Esophagus squamous epithelium (tissue), 4 donors: ENCODE measurements around the gene FIGN.

Experiments used
- POLR2A ChIP-seq, 4 donors: fragments of 450-650 bp; IDR thresholded peaks; one replicate each; pipeline ENCODE4 v1.6.1; 2017; ENCODE audit warnings: antibody characterized with exemption in 4 of 4, mild to moderate bottlenecking in 4 of 4, moderate library complexity in 3 of 4
- TF ChIP-seq, protein P1 (sequence below), 6 experiments: fragments of 450-650 bp in 4 of 6; fragments of 200-600 bp in 2 of 6; sonication (generic) in 2 of 6; IDR thresholded peaks; one replicate each; pipeline ENCODE4 v1.5.1; 2016 to 2019; ENCODE audit warnings: antibody characterized with exemption in 6 of 6, mild to moderate bottlenecking in 4 of 6, moderate library complexity in 4 of 6

DNA sequence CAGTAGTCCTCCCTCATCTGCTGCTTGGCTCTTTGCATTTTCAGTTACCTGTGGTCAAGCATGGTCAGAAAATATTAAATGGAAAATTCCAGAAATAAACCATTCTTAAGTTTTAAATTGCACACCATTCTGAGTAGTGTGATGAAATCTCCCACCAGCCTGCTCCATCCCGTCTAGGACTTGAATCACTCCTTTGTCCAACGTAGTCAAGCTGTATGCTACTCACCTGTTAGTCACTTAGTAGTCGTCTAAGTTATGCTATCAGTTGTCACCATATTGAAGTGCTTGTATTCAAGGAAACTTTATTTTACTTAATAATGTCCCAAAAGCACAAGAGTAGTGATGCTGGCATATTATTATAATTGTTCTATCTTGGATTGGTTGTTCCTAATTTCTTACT lies 172.5 kb downstream of the FIGN start:
- TF ChIP-seq, protein P1, sequence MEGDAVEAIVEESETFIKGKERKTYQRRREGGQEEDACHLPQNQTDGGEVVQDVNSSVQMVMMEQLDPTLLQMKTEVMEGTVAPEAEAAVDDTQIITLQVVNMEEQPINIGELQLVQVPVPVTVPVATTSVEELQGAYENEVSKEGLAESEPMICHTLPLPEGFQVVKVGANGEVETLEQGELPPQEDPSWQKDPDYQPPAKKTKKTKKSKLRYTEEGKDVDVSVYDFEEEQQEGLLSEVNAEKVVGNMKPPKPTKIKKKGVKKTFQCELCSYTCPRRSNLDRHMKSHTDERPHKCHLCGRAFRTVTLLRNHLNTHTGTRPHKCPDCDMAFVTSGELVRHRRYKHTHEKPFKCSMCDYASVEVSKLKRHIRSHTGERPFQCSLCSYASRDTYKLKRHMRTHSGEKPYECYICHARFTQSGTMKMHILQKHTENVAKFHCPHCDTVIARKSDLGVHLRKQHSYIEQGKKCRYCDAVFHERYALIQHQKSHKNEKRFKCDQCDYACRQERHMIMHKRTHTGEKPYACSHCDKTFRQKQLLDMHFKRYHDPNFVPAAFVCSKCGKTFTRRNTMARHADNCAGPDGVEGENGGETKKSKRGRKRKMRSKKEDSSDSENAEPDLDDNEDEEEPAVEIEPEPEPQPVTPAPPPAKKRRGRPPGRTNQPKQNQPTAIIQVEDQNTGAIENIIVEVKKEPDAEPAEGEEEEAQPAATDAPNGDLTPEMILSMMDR (IDR thresholded peaks at IDR 0.05) = no peak
- no peak for TF ChIP-seq POLR2A (IDR thresholded peaks at IDR 0.05)
